HCT116 (cell line): Measurements from ENCODE around the gene U2AF2. TPM values are rescaled to one million over a fixed set of nuclear protein-coding genes. Genes with fewer than 3 reads are reported as not detected.

Experiments
- ATAC-seq: fragments of 200-7000 bp; cut with Tn5 transposase; 2 replicates; pipeline ENCODE4 v1.9.1; 2020; ENCODE audit warnings: mild to moderate bottlenecking, moderate library complexity
- BruUV-seq: library from RNA; stranded (reverse); fragments of 400-500 nt; replicated peaks from 2 replicates; lab custom pipeline; 2021; lab: Mats Ljungman, UMichigan
- CTCF ChIA-PET: fragments of 300-600 bp; sonication (Branson Sonifier 250); formaldehyde crosslinking; loops from one replicate; lab custom pipeline; 2021; ENCODE audit warnings: antibody characterized with exemption; lab: Charles Lee
- POLR2A ChIA-PET: fragments of 300-600, 350-600 bp; sonication (Branson Sonifier 250); formaldehyde crosslinking; loops from one replicate; lab custom pipeline; 2021; ENCODE audit warnings: antibody characterized with exemption; lab: Charles Lee
- RAD21 ChIA-PET, 2 experiments: fragments of 300-600 bp; sonication (Branson Sonifier 250); formaldehyde crosslinking; loops; one replicate each; lab custom pipeline; 2023; ENCODE audit warnings: low total read pairs in 2 of 2; ENCODE audit not compliant: uncharacterized antibody in 2 of 2, unreplicated experiment in 2 of 2, low non-redundant PET in 1 of 2; lab: Charles Lee
- DNase-seq: peaks from one replicate; pipeline ENCODE4 v3.0.0-alpha.2; 2010; ENCODE audit warnings: low read depth, low spot score
- H2AFZ ChIP-seq: fragments of 200-600 bp; shearing (Covaris generic), sonication (generic); 2 replicates; pipeline ENCODE4 v1.6.1; 2017; ENCODE audit warnings: low read depth, mixed run types, mixed read lengths, antibody characterized with exemption, low read length; ENCODE audit not compliant: poor library complexity, severe bottlenecking
- H3K27ac ChIP-seq: 2 replicates; pipeline ENCODE4 v1.5.1; 2012; ENCODE audit warnings: low read depth, low read length
- H3K27me3 ChIP-seq: fragments of 200-600 bp; sonication (generic); 2 replicates; pipeline ENCODE4 v1.6.1; 2016; ENCODE audit warnings: mixed run types, low read length, mixed read lengths; ENCODE audit not compliant: insufficient read depth
- H3K36me3 ChIP-seq, 2 experiments: fragments of 200-500 bp in 1 of 2; fragments of 200-600 bp in 1 of 2; sonication (Bioruptor generic) in 1 of 2; sonication (generic) in 1 of 2; 2 replicates each; pipeline versions ENCODE4 v1.5.1 to v1.6.1; 2014 to 2016; ENCODE audit warnings: low read length in 2 of 2, inconsistent platforms in 1 of 2, mixed read lengths in 1 of 2, mixed run types in 1 of 2; ENCODE audit not compliant: insufficient read depth in 2 of 2, control insufficient read depth in 1 of 2
- H3K4me1 ChIP-seq, 2 experiments: fragments of 200-600 bp in 1 of 2; sonication (generic) in 1 of 2; 2 replicates each; pipeline versions ENCODE4 v1.5.1 to v1.6.1; 2012 to 2017; ENCODE audit warnings: low read length in 2 of 2, inconsistent platforms in 1 of 2, mild to moderate bottlenecking in 1 of 2, mixed read lengths in 1 of 2, mixed run types in 1 of 2, moderate library complexity in 1 of 2; ENCODE audit not compliant: insufficient read depth in 2 of 2, control insufficient read depth in 1 of 2
- H3K4me2 ChIP-seq: fragments of 200-600 bp; sonication (generic); 2 replicates; pipeline ENCODE4 v1.6.1; 2017; ENCODE audit warnings: mixed run types, low read length, mixed read lengths
- H3K4me3 ChIP-seq, 2 experiments: fragments of 200-600 bp in 1 of 2; sonication (generic) in 1 of 2; replicated peaks in 1 of 2; 2 replicates each; pipeline ENCODE4 v1.5.1; 2011 to 2016; ENCODE audit warnings: low read length in 2 of 2, control low read depth in 1 of 2, low read depth in 1 of 2, mild to moderate bottlenecking in 1 of 2, mixed read lengths in 1 of 2, mixed run types in 1 of 2
- H3K79me2 ChIP-seq: fragments of 200-600 bp; sonication (generic); 2 replicates; pipeline ENCODE4 v1.6.1; 2017; ENCODE audit warnings: mild to moderate bottlenecking, mixed run types, low read length, moderate library complexity, mixed read lengths; ENCODE audit not compliant: insufficient read depth
- H3K9ac ChIP-seq: fragments of 200-600 bp; sonication (generic); 2 replicates; pipeline ENCODE4 v1.6.1; 2016; ENCODE audit warnings: low read length, mixed read lengths
- H3K9me2 ChIP-seq: fragments of 200-600 bp; sonication (generic), shearing (Covaris generic); 2 replicates; pipeline ENCODE4 v1.6.1; 2017; ENCODE audit warnings: mixed run types, mild to moderate bottlenecking, moderate library complexity; ENCODE audit not compliant: insufficient read depth
- H3K9me3 ChIP-seq, 2 experiments: fragments of 200-500 bp in 1 of 2; fragments of 200-600 bp in 1 of 2; sonication (Bioruptor generic) in 1 of 2; sonication (generic) in 1 of 2; 2 replicates each; pipeline ENCODE4 v1.6.1; 2014 to 2017; ENCODE audit warnings: low read length in 2 of 2, mixed read lengths in 2 of 2, inconsistent platforms in 1 of 2, low read depth in 1 of 2, mild to moderate bottlenecking in 1 of 2, mixed run types in 1 of 2, moderate library complexity in 1 of 2; ENCODE audit not compliant: control insufficient read depth in 1 of 2, insufficient read depth in 1 of 2
- H4K20me1 ChIP-seq: fragments of 200-600 bp; sonication (generic), shearing (Covaris generic); 2 replicates; pipeline ENCODE4 v1.6.1; 2017; ENCODE audit warnings: mixed run types, mild to moderate bottlenecking, moderate library complexity; ENCODE audit not compliant: insufficient read depth
- ATF3 ChIP-seq: IDR thresholded peaks from 2 replicates; pipeline ENCODE4 v1.6.1; 2012
- EGR1 ChIP-seq: IDR thresholded peaks from 2 replicates; pipeline ENCODE4 v1.6.1; 2012; ENCODE audit warnings: low read depth
- EZH2 ChIP-seq: fragments of 200-600 bp; sonication (generic); IDR thresholded peaks from 2 replicates; pipeline ENCODE4 v1.6.1; 2017; ENCODE audit warnings: antibody characterized with exemption, mixed run types
- RAD21 ChIP-seq: IDR thresholded peaks from 2 replicates; pipeline ENCODE4 v1.6.1; 2012; ENCODE audit warnings: low read depth, mild to moderate bottlenecking
- REST ChIP-seq: IDR thresholded peaks from 2 replicates; pipeline ENCODE4 v1.6.1; 2012; ENCODE audit warnings: low read depth
- SP1 ChIP-seq: IDR thresholded peaks from 2 replicates; pipeline ENCODE4 v1.6.1; 2012; ENCODE audit warnings: low read depth
- ZFX ChIP-seq: fragments of 450-650 bp; IDR thresholded peaks from 2 replicates; pipeline ENCODE4 v1.6.1; 2017
- ZNF274 ChIP-seq: fragments of 200-500 bp; sonication (Bioruptor generic); IDR thresholded peaks from 2 replicates; pipeline ENCODE4 v1.6.1; 2014; ENCODE audit warnings: mild to moderate bottlenecking, low read depth, low read length, inconsistent platforms
- intact Hi-C: fragments of 100-400 bp; cut with micrococcal nuclease; formaldehyde crosslinking; loops from 2 replicates; pipeline ENCODE4 v1.10.0; 2022
- total RNA-seq: library from RNA; stranded (reverse); gene quantifications from one replicate; pipeline ENCODE4 v1.2.1, GENCODE V29; 2021; ENCODE audit not compliant: unreplicated experiment
- TF ChIP-seq, protein P1 (sequence below), 3 experiments: fragments of 200-600 bp in 1 of 3; sonication (generic) in 1 of 3; IDR thresholded peaks in 2 of 3; conservative IDR thresholded peaks in 1 of 3; 2 replicates each; pipeline ENCODE4 v1.5.1; 2012 to 2017; ENCODE audit warnings: low read depth in 2 of 3, low read length in 2 of 3, antibody characterized with exemption in 1 of 3, borderline replicate concordance in 1 of 3, control low read depth in 1 of 3, mild to moderate bottlenecking in 1 of 3, mixed read lengths in 1 of 3, mixed run types in 1 of 3, moderate library complexity in 1 of 3; ENCODE audit not compliant: insufficient read depth in 1 of 3

The U2AF2 gene
- total RNA-seq, 1 experiment from 2014 or later: 259 TPM

GRCh38 chr19:55699221-55699620, 44.4 kb downstream of the U2AF2 start:
- no TSS peak for BruUV-seq

More at GRCh38 chr19:55699221-55699620, 44.4 kb downstream of the U2AF2 start:
- ChIA-PET POLR2A (no interaction called here), CTCF (no interaction called here), RAD21 (no interaction called here)
- Histone ChIP-seq H3K9me3 (no peaks in the 10 kb centered on the region), H3K4me2 (no peak overlapping the region), H3K4me3 (no peak overlapping the region), H3K27me3 (no peaks in the 10 kb centered on the region), H3K79me2 (no peaks in the 10 kb centered on the region), H2AFZ (no peak overlapping the region), H3K9me2 (no peaks in the 10 kb centered on the region), H3K27ac (no peak overlapping the region), H3K36me3 (peaks cover 15 to 22% of the 10 kb centered on the region in 2 experiments; a peak in 3 of 4 replicates), H4K20me1 (no peaks in the 10 kb centered on the region), H3K4me1 (no peaks in the 10 kb centered on the region), H3K9ac (no peak overlapping the region)
- intact Hi-C loops: no loop called here
- DNase-seq (no peak), ATAC-seq (no peak)
- TF ChIP-seq RAD21 (no peak), EZH2 (no peak), ATF3 (no peak), EGR1 (no peak), REST (no peak), ZNF274 (no peak), SP1 (no peak), ZFX (no peak)
- TF ChIP-seq, protein P1, sequence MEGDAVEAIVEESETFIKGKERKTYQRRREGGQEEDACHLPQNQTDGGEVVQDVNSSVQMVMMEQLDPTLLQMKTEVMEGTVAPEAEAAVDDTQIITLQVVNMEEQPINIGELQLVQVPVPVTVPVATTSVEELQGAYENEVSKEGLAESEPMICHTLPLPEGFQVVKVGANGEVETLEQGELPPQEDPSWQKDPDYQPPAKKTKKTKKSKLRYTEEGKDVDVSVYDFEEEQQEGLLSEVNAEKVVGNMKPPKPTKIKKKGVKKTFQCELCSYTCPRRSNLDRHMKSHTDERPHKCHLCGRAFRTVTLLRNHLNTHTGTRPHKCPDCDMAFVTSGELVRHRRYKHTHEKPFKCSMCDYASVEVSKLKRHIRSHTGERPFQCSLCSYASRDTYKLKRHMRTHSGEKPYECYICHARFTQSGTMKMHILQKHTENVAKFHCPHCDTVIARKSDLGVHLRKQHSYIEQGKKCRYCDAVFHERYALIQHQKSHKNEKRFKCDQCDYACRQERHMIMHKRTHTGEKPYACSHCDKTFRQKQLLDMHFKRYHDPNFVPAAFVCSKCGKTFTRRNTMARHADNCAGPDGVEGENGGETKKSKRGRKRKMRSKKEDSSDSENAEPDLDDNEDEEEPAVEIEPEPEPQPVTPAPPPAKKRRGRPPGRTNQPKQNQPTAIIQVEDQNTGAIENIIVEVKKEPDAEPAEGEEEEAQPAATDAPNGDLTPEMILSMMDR (IDR thresholded peaks at IDR 0.05 in 2 of 3, conservative IDR thresholded peaks at IDR 0.05 in 1 of 3; ENCODE audit: borderline replicate concordance in 1 of 3, insufficient read depth in 1 of 3, low read depth in 2 of 3, low read length in 2 of 3): no peak
